Activated CD4-positive, alpha-beta T cell treated with anti-CD3 and anti-CD28 coated beads, Interleukin-10, Interleukin-2, amounts not matched to agents 100 ng/mL and 50 ng/mL, durations not matched to agents 16 hours and 8 hours (primary cell): ENCODE results near the gene TMPRSS12.
A peak's percentile ranks its signal among the peaks of the same experiment; 100 is the strongest.
"Not testable (repeated sequence)": the region's sequence is repeated elsewhere in the genome, so short reads cannot be mapped to it uniquely, and the experiment has no call there.

Experiments
- DNase-seq: peaks from one replicate; pipeline ENCODE4 v3.0.0-alpha.2; 2020

The TMPRSS12 gene

GRCh38 chr12:50859621-50860310, 17.0 kb downstream of the TMPRSS12 start:
- no peak for DNase-seq

- no peak for DNase-seq
These were observed 19.6 kb downstream of the TMPRSS12 start for GRCh38 chr12:50862316-50862715.

- no peak for DNase-seq
These were observed 22.5 kb downstream of the TMPRSS12 start for GRCh38 chr12:50865266-50865665.

GRCh38 chr12:50868881-50869280, 26.2 kb downstream of the TMPRSS12 start:
- DNase-seq: not testable (repeated sequence)

GRCh38 chr12:50882563-50882962, 39.8 kb downstream of the TMPRSS12 start:
- no peak for DNase-seq

- no peak for DNase-seq
These were observed 44.5 kb downstream of the TMPRSS12 start for GRCh38 chr12:50887191-50887590.

- DNase-seq: no peak
These were observed 45.9 kb downstream of the TMPRSS12 start for GRCh38 chr12:50888666-50889065.

GRCh38 chr12:50894241-50894640, 51.5 kb downstream of the TMPRSS12 start:
- DNase-seq: no peak

GRCh38 chr12:50901685-50902113, 59.0 kb downstream of the TMPRSS12 start:
- no peak for DNase-seq

- not testable (repeated sequence) for DNase-seq
These were observed 65.8 kb downstream of the TMPRSS12 start for GRCh38 chr12:50908479-50908878.

- not testable (repeated sequence) for DNase-seq
These were observed 69.6 kb downstream of the TMPRSS12 start for GRCh38 chr12:50912361-50912760.

GRCh38 chr12:50913224-50913623, 70.5 kb downstream of the TMPRSS12 start:
- no peak for DNase-seq

- no peak for DNase-seq
These were observed 72.3 kb downstream of the TMPRSS12 start for GRCh38 chr12:50914872-50915484.

GRCh38 chr12:50916292-50916691, 73.6 kb downstream of the TMPRSS12 start:
- no peak for DNase-seq

- DNase-seq: no peak
These were observed 76.0 kb downstream of the TMPRSS12 start for GRCh38 chr12:50918584-50919316.

- no peak for DNase-seq
These were observed 80.1 kb downstream of the TMPRSS12 start for GRCh38 chr12:50922820-50923219.

GRCh38 chr12:50923361-50924130, 80.8 kb downstream of the TMPRSS12 start:
- no peak for DNase-seq

- no peak for DNase-seq
These were observed 81.4 kb downstream of the TMPRSS12 start for GRCh38 chr12:50924131-50924438.

- DNase-seq: peak; percentile 12
These were observed 82.0 kb downstream of the TMPRSS12 start for GRCh38 chr12:50924439-50925341.

- DNase-seq: no peak
These were observed 82.6 kb downstream of the TMPRSS12 start for GRCh38 chr12:50925342-50925651.

- DNase-seq: no peak
These were observed 83.2 kb downstream of the TMPRSS12 start for GRCh38 chr12:50925920-50926319.

- DNase-seq: no peak
These were observed 83.7 kb downstream of the TMPRSS12 start for GRCh38 chr12:50926415-50926814.
